GM10847 (cell line): ENCODE data around the gene GBF1.

Experiments used
- POLR2A ChIP-seq: IDR thresholded peaks from 2 replicates; pipeline ENCODE4 v1.6.1; 2011; ENCODE audit not compliant: insufficient read length; ENCODE audit errors: extremely low read depth

GBF1 gene, protein sequence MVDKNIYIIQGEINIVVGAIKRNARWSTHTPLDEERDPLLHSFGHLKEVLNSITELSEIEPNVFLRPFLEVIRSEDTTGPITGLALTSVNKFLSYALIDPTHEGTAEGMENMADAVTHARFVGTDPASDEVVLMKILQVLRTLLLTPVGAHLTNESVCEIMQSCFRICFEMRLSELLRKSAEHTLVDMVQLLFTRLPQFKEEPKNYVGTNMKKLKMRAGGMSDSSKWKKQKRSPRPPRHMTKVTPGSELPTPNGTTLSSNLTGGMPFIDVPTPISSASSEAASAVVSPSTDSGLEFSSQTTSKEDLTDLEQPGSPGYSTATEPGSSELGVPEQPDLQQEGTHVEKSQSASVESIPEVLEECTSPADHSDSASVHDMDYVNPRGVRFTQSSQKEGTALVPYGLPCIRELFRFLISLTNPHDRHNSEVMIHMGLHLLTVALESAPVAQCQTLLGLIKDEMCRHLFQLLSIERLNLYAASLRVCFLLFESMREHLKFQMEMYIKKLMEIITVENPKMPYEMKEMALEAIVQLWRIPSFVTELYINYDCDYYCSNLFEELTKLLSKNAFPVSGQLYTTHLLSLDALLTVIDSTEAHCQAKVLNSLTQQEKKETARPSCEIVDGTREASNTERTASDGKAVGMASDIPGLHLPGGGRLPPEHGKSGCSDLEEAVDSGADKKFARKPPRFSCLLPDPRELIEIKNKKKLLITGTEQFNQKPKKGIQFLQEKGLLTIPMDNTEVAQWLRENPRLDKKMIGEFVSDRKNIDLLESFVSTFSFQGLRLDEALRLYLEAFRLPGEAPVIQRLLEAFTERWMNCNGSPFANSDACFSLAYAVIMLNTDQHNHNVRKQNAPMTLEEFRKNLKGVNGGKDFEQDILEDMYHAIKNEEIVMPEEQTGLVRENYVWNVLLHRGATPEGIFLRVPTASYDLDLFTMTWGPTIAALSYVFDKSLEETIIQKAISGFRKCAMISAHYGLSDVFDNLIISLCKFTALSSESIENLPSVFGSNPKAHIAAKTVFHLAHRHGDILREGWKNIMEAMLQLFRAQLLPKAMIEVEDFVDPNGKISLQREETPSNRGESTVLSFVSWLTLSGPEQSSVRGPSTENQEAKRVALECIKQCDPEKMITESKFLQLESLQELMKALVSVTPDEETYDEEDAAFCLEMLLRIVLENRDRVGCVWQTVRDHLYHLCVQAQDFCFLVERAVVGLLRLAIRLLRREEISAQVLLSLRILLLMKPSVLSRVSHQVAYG (N-terminal part only)

DNA sequence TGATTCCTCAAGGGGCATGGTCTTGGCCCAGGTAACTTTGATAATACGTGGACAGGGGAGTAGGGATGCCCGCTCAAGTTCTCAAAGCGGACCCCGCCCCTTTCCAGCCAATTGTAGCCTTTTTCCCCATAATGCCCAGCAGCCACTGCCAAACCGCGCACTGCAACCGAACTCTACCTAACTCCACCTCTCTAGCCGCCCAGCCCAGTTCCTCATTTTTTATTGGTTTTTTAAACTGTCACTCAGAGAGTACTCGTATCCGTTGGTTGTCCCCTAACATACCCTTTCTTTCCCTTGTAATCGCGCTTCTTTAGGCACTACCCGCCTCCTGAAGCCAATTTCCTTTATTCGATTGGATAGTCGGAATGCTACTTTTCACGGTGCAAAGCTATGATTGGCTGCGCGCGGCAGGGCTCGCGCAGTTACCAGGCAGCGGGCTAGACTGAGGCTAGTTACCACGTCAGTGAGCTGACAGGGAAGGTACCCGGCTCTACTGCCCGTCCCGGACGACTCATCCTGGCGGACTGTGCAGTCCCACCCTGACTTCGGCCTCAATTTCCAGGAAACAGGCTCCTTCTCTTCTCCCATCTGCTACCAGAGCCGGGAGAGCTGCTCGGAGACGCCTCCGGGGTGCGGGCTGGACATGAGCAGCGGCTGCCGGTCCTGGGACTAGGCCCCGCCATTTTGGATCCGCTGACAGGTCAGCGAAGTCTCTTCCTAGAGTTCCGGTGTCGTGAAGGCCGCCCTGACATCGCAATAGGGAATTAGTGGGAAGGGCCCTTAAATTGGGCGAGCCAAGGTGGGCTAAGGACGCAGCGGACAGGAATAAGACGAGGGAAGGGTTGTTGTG is at the start of gene GBF1:
TSS of gene GBF1 (plus strand) at position 451 of the 850 bp plus-strand sequence. CDS start 13,407 bp downstream, outside the sequence.
- peak; percentile 75 for TF ChIP-seq POLR2A

GRCh38 chr10:102196893-102197292 is 48.4 kb upstream of the GBF1 start:
- TF ChIP-seq POLR2A: no peak

- TF ChIP-seq POLR2A: no peak
Measured at GRCh38 chr10:102198027-102198426, 47.3 kb upstream of the GBF1 start.

DNA sequence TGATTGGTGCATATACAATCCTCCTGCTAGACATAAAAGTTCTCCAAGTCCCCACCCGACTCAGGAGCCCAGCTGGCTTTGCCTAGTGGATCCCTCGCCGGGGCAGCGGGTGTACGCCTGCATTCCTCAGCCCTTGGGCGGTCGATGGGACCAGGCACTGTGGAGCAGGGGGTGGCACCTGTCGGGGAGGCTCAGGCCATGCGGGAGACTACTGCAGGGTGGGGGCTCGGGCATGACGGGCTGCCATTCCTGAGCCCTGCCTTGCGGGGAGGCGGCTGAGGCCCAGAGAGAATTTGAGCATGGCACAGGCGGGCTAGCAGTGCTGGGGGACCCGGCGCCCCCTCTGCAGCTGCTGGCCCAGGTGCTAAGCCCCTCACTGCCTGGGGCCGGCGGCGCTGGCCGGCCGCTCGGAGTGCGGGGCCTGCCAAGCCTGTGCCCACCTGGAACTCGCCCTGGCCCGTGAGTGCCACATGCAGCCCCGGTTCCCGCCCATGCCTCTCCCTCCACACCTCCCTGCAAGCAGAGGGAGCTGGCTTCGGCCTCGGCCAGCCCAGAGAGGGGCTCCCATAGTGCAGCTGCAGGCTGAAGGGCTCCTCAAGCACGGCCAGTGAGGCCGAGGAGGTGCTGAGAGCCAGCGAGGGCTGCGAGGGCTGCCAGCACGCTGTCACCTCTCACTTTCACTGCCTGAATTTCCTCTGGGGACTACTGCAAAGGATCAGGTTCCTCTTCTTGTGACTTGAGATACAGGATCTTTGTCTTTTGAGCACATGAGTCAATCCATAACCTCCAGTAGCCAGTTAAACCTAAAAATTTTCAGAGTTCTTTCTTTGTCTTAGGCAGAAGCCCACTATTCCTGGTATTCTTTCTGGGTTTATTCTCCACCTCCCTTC is 44.3 kb upstream of the GBF1 start:
- no peak for TF ChIP-seq POLR2A

DNA sequence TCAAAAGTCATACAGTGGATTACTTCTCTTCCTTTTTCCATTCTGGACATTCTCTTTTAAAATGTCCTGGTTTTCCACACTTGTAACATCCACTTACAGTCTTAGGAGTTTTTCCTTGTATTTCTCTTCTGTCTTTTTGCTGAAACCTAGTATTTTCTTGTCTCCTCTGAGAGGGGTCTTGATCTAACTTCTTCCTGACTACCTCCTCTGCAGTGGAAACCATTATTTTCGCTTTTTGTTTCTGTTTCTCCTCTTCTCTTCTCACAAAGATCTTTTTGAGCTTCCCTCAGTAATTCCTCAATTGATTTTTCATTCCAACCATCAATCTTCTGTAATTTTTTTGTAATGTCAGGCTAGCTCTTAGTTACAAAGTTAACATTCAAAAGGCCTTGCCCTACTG is 42.9 kb upstream of the GBF1 start:
- no peak for TF ChIP-seq POLR2A

DNA sequence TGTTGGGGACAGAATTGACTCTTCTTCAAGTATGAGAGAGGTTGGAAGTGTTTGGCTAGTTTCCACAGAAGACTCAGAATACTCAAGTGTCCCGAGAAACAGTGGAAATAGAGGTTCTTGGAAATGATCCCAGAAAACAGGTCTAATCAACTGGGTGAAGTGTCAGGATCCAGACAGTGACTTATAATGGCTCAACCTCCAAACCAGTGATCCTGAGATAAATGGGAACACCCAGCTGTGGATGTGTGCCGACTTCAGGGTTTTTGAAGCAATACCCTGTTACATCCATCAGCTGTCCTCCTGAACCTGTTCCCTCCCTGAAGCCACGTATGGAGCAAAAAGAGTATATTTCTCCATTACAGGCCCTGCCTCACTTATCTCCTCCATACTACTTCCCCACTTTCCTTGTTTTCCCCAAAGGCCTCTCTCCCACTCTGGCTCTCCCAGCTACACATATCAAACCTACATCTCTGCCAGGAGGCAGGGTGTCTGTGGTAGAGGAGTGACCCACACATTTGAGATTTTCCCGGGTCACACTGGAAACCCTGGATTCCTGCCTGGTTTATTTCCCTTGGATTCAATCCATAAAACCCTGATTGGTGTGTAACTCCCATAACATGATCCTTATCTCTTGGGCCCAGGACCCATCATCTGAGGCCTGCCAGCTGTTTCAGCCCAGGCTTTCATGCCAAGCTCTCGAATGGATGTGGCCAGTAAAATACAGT is 36.9 kb upstream of the GBF1 start:
- TF ChIP-seq POLR2A: no peak

GRCh38 chr10:102211615-102212299 is 33.6 kb upstream of the GBF1 start:
- TF ChIP-seq POLR2A: no peak

- TF ChIP-seq POLR2A: no peak
Measured at GRCh38 chr10:102219370-102219769, 26.0 kb upstream of the GBF1 start.

GRCh38 chr10:102220612-102221011 is 24.7 kb upstream of the GBF1 start:
- TF ChIP-seq POLR2A: no peak

- TF ChIP-seq POLR2A: no peak
Measured at GRCh38 chr10:102222797-102223196, 22.5 kb upstream of the GBF1 start.

DNA sequence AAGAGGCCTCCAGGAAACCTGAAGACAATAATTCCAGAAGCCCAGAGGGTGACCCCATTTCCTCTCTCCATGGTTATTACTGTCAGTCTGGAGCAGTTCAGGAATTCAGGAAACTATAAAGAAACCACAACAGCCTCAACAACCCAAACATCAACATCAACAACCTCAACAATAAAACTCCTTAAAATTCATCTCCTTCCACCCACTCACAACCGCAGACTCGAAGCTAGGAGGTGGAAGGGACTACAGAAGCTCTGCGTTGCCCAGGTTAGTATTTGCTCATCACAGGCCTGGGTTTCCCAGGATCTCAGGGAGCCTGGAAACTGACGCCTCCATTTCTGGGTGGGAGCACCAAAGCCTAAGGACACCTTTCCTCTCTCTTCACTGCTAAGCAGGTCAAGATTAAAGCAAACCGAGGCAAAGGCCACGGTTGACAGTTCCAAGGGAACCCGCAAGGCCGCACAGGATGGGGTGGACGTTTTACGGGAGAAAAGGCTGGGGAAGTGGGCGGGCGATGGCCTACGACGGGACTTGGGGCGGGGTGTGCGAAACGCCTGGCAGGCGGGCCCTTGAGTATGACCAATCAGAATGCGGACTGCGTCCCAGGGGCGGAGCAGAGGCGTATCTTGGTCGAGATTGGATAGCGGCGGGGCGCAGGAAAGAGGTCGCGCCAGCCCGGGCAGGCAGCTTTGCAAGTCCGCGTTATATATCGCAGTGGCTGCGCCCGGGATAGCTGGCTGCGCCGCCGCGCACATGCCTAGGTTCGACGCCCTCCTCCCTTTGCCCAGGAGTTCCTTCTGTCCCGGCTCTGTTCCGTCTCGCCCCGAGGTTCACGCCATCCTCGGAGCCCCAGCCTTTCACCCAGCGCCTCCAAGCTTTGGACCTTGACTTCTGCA is 19.4 kb upstream of the GBF1 start, which contains the start of gene ELOVL3:
TSS of gene ELOVL3 (plus strand) at position 654 of the 896 bp plus-strand sequence. CDS start 250 bp downstream, outside the sequence.
- TF ChIP-seq POLR2A: no peak

- no peak for TF ChIP-seq POLR2A
Measured at GRCh38 chr10:102226542-102226870, 18.8 kb upstream of the GBF1 start.
